Measurements from ENCODE around the gene MYO3B.

DNA sequence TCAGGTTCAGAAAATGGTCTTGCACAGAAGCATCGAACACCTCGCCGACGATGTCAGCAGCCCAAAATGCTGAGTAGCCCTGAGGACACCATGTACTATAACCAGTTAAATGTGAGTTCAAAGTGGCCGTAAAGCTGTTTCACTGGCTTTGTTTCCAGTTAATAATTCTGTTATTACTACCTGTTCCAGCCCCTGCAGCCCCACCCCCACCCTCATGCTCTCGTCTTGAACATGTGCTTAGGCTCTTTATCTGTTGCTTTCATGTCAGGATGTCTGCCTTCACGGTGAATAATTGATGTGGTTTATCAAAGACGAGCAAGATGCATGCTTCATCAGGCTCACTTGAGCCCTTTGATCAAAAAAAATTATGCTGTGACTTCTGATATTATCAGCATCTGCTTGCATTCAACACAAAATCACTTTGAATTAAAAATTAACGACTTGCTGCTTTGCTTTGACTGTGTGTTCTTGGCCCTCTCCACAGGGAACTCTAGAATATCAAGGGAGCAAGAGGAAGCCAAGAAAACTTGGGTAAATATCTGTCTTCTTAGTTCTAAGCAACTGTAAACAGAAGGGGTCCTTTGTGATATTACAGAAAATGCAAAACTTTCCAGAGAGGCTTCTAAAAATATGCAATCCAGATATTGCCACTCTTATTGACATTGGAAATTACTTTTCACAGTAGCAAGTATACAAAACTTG is 473.8 kb downstream of the MYO3B start:
- TF ChIP-seq, protein P1, sequence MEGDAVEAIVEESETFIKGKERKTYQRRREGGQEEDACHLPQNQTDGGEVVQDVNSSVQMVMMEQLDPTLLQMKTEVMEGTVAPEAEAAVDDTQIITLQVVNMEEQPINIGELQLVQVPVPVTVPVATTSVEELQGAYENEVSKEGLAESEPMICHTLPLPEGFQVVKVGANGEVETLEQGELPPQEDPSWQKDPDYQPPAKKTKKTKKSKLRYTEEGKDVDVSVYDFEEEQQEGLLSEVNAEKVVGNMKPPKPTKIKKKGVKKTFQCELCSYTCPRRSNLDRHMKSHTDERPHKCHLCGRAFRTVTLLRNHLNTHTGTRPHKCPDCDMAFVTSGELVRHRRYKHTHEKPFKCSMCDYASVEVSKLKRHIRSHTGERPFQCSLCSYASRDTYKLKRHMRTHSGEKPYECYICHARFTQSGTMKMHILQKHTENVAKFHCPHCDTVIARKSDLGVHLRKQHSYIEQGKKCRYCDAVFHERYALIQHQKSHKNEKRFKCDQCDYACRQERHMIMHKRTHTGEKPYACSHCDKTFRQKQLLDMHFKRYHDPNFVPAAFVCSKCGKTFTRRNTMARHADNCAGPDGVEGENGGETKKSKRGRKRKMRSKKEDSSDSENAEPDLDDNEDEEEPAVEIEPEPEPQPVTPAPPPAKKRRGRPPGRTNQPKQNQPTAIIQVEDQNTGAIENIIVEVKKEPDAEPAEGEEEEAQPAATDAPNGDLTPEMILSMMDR (IDR thresholded peaks at IDR 0.05) = no peak
- TF ChIP-seq POLR2A (IDR thresholded peaks at IDR 0.05; ENCODE audit: low read depth) (no peak), EP300 (IDR thresholded peaks at IDR 0.05) (no peak)

Measured in esophagus muscularis mucosa (tissue), 4 donors.